K562 (cell line): Measurements from ENCODE around the gene ZBTB20. TPM values are rescaled to one million over a fixed set of nuclear protein-coding genes. Genes with fewer than 3 reads are reported as not detected.

Experiments
- ATAC-seq: fragments of 200-7000 bp; cut with Tn5 transposase; 3 replicates; pipeline ENCODE4 v1.9.1; 2020; ENCODE audit warnings: moderate library complexity
- BruUV-seq: library from RNA; stranded (reverse); fragments of 400-500 nt; replicated peaks from 2 replicates; lab custom pipeline; 2021; lab: Mats Ljungman, UMichigan
- CTCF ChIA-PET: fragments of 300-600 bp; formaldehyde crosslinking; extraction: SDS; loops from one replicate; lab custom pipeline; 2021; ENCODE audit warnings: low intra/inter-chr PET ratio; lab: Yijun Ruan, JAX
- POLR2A ChIA-PET: fragments of 300-600, 350-650 bp; sonication (Branson Sonifier 250); formaldehyde crosslinking; extraction: SDS; loops from one replicate; lab custom pipeline; 2021; ENCODE audit warnings: antibody characterized with exemption, inconsistent platforms; lab: Yijun Ruan, JAX
- DNase-seq, 4 experiments: peaks; one replicate each; pipeline versions ENCODE4 v3.0.0 to v3.0.0-alpha.2; 2011 to 2018; ENCODE audit warnings: low spot score in 3 of 4, mixed read lengths in 3 of 4; ENCODE audit errors: extremely low read depth in 1 of 4
- FAIRE-seq: peaks from 2 replicates; lab custom pipeline; 2011; peaks lifted over from hg19 to GRCh38; lab: Jason Lieb, UNC
- H2AFZ ChIP-seq: 2 replicates; pipeline ENCODE4 v1.6.0; 2011; ENCODE audit warnings: low read depth, low read length, control low read depth, inconsistent platforms
- H3K27ac ChIP-seq: fragments of 200-600 bp; 3 replicates; pipeline ENCODE4 v1.8.0; 2011; ENCODE audit warnings: low read depth, mild to moderate bottlenecking, control low read depth, inconsistent platforms, low read length, moderate library complexity, mixed read lengths; ENCODE audit errors: extremely low read depth
- H3K27me3 ChIP-seq, 2 experiments: fragments of 300-600 bp in 1 of 2; 2 replicates in 1 of 2; 3 replicates in 1 of 2; pipeline versions ENCODE4 v1.6.0 to v1.8.0; 2011; ENCODE audit warnings: inconsistent platforms in 2 of 2, low read length in 2 of 2, mild to moderate bottlenecking in 1 of 2, mixed read lengths in 1 of 2, moderate library complexity in 1 of 2; ENCODE audit not compliant: control insufficient read depth in 2 of 2, insufficient read depth in 2 of 2
- H3K36me3 ChIP-seq: fragments of 300-600 bp; 3 replicates; pipeline ENCODE4 v1.8.0; 2011; ENCODE audit warnings: mild to moderate bottlenecking, low read length, inconsistent platforms; ENCODE audit not compliant: control insufficient read depth, insufficient read depth
- H3K4me1 ChIP-seq, 2 experiments: fragments of 200-600 bp in 1 of 2; replicated peaks in 1 of 2; 2 replicates in 1 of 2; 3 replicates in 1 of 2; pipeline versions ENCODE4 v1.5.1 to v1.8.0; 2011; ENCODE audit warnings: inconsistent platforms in 2 of 2, low read length in 2 of 2, mild to moderate bottlenecking in 1 of 2, mixed read lengths in 1 of 2, moderate library complexity in 1 of 2; ENCODE audit not compliant: control insufficient read depth in 2 of 2, insufficient read depth in 2 of 2
- H3K4me2 ChIP-seq: 2 replicates; pipeline ENCODE4 v1.6.1; 2011; ENCODE audit warnings: low read length, control low read depth, inconsistent platforms, mixed read lengths; ENCODE audit not compliant: insufficient read depth
- H3K4me3 ChIP-seq: fragments of 200-600 bp; sonication (generic), shearing (Covaris generic); 2 replicates; pipeline ENCODE4 v1.5.1; 2016; ENCODE audit warnings: control low read depth, inconsistent platforms
- H3K79me2 ChIP-seq: fragments of 200-600 bp; 3 replicates; pipeline ENCODE4 v1.8.0; 2011; ENCODE audit warnings: low read length, inconsistent platforms; ENCODE audit not compliant: control insufficient read depth, insufficient read depth
- H3K9ac ChIP-seq, 2 experiments: 2 replicates each; pipeline versions ENCODE4 v1.6.0 to v1.6.1; 2011; ENCODE audit warnings: low read depth in 2 of 2, low read length in 2 of 2, control low read depth in 1 of 2, inconsistent platforms in 1 of 2, mild to moderate bottlenecking in 1 of 2, mixed read lengths in 1 of 2; ENCODE audit not compliant: insufficient read depth in 1 of 2
- H3K9me1 ChIP-seq: one replicate; pipeline ENCODE4 v1.6.0; 2011; ENCODE audit warnings: inconsistent platforms, mild to moderate bottlenecking, low read length, moderate library complexity; ENCODE audit not compliant: control insufficient read depth, insufficient read depth
- H3K9me3 ChIP-seq: replicated peaks from 2 replicates; pipeline ENCODE4 v1.5.1; 2011; ENCODE audit warnings: low read depth, low read length, inconsistent platforms; ENCODE audit not compliant: control insufficient read depth, insufficient read depth
- H4K20me1 ChIP-seq: replicated peaks from 2 replicates; pipeline ENCODE4 v1.6.1; 2011; ENCODE audit warnings: low read length, inconsistent platforms, mixed read lengths; ENCODE audit not compliant: control insufficient read depth, insufficient read depth
- CEBPB ChIP-seq: fragments of 450-650 bp; IDR thresholded peaks from 2 replicates; pipeline ENCODE4 v1.6.1; 2016; ENCODE audit warnings: missing genetic modification characterization, missing compliant biosample characterization
- CEBPG ChIP-seq, 3 experiments: fragments of 200-800 bp in 1 of 3; sonication (Bioruptor generic) in 1 of 3; sonication (generic) in 1 of 3; formaldehyde crosslinking in 1 of 3; IDR thresholded peaks in 2 of 3; conservative IDR thresholded peaks in 1 of 3; 2 replicates each; pipeline versions ENCODE4 v1.6.1 to v1.8.0; 2016 to 2022; ENCODE audit warnings: missing compliant biosample characterization in 2 of 3, missing genetic modification characterization in 2 of 3, mild to moderate bottlenecking in 1 of 3, missing genetic modification reagents in 1 of 3
- JUN ChIP-seq, 2 experiments: sonication (generic) in 1 of 2; formaldehyde crosslinking in 1 of 2; IDR thresholded peaks; 2 replicates each; pipeline versions ENCODE4 v1.6.1 to v1.8.0; 2012 to 2022; ENCODE audit warnings: borderline replicate concordance in 2 of 2, mild to moderate bottlenecking in 2 of 2, improper control_type of control experiment in 1 of 2, low read depth in 1 of 2, low read length in 1 of 2, missing genetic modification reagents in 1 of 2
- ZNF253 ChIP-seq: fragments of 250-450 bp; sonication (Bioruptor Pico); conservative IDR thresholded peaks from 2 replicates; pipeline ENCODE4 v1.6.1; 2021; ENCODE audit warnings: mild to moderate bottlenecking
- WGBS: fragments of 100-300 bp; shearing (Covaris generic); methylation state at CpG from one replicate; pipeline ENCODE4 v1.1.6; 2016; ENCODE audit warnings: low coverage, mixed read lengths; ENCODE audit not compliant: insufficient coverage; ENCODE audit errors: missing lambda C conversion rate; 5-methylcytosine and 5-hydroxymethylcytosine counted together
- in situ Hi-C: fragments of 300-500 bp; cut with MboI; formaldehyde crosslinking; loops from 4 replicates; pipeline ENCODE4 v1.15.0; 2018; ENCODE audit warnings: inconsistent platforms, mixed read lengths
- intact Hi-C: fragments of 100-400 bp; cut with micrococcal nuclease; formaldehyde crosslinking; loops from 2 replicates; pipeline ENCODE4 v1.14.2; 2022
- polyA plus RNA-seq, 8 experiments: library from polyadenylated mRNA; depleted of rRNA in 4 of 8; stranded (reverse) in 5 of 8; unstranded in 3 of 8; fragments of >200 nt; fragmentation: Nextera tagmentation in 2 of 8; fragmentation: Illumina TruSeq in 1 of 8; extraction: Ambion mirVana in 2 of 8; extraction: Trizol in 1 of 8; gene quantifications; 2 replicates each; pipeline versions ENCODE4 v1.2.1 to v1.2.3, GENCODE V29; 2011 to 2014; ENCODE audit warnings: inconsistent platforms in 1 of 8, missing spikeins in 1 of 8
- total RNA-seq, 7 experiments: library from RNA; depleted of rRNA in 6 of 7; stranded (reverse); fragments of >200 nt in 6 of 7; fragmentation: Illumina TruSeq in 2 of 7; extraction: Trizol in 2 of 7; gene quantifications; 2 replicates each; pipeline versions ENCODE4 v1.2.1 to v1.2.3, GENCODE V29; 2011 to 2021; ENCODE audit warnings: low replicate concordance in 1 of 7
- TF ChIP-seq, protein P1 (sequence below), 3 experiments: IDR thresholded peaks in 2 of 3; conservative IDR thresholded peaks in 1 of 3; 2 replicates each; pipeline ENCODE4 v1.5.1; 2011 to 2012; ENCODE audit warnings: low read length in 3 of 3, mild to moderate bottlenecking in 3 of 3, control low read depth in 2 of 3, improper control_type of control experiment in 1 of 3, inconsistent platforms in 1 of 3, low read depth in 1 of 3, mixed read lengths in 1 of 3, moderate library complexity in 1 of 3; ENCODE audit not compliant: insufficient read depth in 2 of 3

Gene ZBTB20
- total and polyA plus RNA-seq, 9 of the 15 experiments (the other 6 are each of a cell fraction or from before 2014, with no cell fraction given), result 0.17 to 1.7 (median 0.45) TPM

DNA sequence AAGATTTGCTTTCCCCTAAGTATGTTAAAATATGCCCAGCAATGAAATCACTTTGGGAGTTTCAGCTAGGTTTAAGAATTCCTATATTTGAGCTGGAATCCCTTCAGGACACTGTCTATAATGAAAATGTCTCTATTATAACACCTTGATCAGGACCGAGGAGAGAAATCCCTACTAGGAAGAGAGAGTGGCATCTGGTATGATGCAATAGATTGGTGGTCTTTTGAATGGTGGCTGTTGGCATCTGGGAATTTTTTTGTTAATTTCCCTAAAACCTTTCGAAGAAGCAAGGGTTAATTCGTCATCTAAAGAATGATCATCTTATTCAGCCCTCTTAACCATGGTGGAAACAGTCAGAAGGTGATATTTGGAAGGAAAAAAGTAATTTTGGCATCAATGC lies 810.2 kb downstream of the ZBTB20 start:
- ChIA-PET CTCF (no interaction called here), POLR2A (no interaction called here)
- H3K27me3 ChIP-seq, result no peaks in the 10 kb centered on the region
- TF ChIP-seq CEBPB (tag), result 0 out of 2 replicates have a peak, but pooled peaks have one; percentile 8
- no peak for TF ChIP-seq ZNF253
- TF ChIP-seq CEBPG (CRISPR knock-in tag; IDR thresholded peaks at IDR 0.05), result no peak
- TF ChIP-seq CEBPG (tag; conservative IDR thresholded peaks at IDR 0.05 in 1 of 2, IDR thresholded peaks at IDR 0.05 in 1 of 2), result peak in 1 of 2 experiments; percentile 66; a peak in 2 of 4 replicates
- WGBS, result 0% methylated on average over 3 of the region's 3 CpGs
- BruUV-seq, result no TSS peak
- H3K9me1 ChIP-seq, result no peaks in the 10 kb centered on the region
- intact Hi-C loops (no loop called here), in situ Hi-C loops (no loop called here)
- H3K4me2 ChIP-seq, result no peak overlapping the region
- H3K36me3 ChIP-seq, result no peaks in the 10 kb centered on the region
- H3K4me1 ChIP-seq, result no peaks in the 10 kb centered on the region
- ATAC-seq (no peak), DNase-seq (no peak), FAIRE-seq (no peak)
- H3K9me3 ChIP-seq, result no peaks in the 10 kb centered on the region
- no peak overlapping the region for H3K4me3 ChIP-seq
- H3K9ac ChIP-seq, result no peak overlapping the region
- H3K27ac ChIP-seq, result no peak overlapping the region
- H2AFZ ChIP-seq, result no peak overlapping the region
- H4K20me1 ChIP-seq, result no peaks in the 10 kb centered on the region
- H3K79me2 ChIP-seq, result no peaks in the 10 kb centered on the region

DNA sequence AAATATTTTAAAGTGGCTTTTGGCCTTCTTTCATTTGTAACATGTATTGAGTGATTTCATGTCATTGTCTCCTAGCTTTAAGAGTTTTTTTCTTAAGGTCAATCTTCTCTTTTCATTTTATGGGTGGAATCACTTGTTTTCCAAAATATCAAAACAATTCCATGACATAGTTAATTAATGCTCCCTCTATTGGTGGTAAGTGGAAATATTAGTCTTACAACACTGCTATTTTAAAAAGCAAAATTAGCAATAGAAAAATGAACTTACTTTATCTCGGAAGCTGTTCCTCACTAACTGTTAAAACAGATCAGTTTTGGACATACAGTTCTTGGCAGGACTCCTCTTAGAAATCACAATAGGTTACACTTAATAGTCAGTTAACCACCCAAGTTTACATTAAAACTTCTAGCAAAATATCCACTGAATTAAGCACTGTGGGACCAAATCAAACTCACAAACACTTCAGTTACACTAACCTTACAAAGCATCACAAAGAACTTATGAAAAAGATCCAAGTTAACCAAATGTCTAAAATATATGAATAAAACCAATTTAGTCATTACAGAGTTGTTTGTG lies 810.9 kb downstream of the ZBTB20 start:
- Histone ChIP-seq H3K9me3 (no peaks in the 10 kb centered on the region), H3K9me1 (no peaks in the 10 kb centered on the region)
- no TSS peak for BruUV-seq
- TF ChIP-seq, protein P1, sequence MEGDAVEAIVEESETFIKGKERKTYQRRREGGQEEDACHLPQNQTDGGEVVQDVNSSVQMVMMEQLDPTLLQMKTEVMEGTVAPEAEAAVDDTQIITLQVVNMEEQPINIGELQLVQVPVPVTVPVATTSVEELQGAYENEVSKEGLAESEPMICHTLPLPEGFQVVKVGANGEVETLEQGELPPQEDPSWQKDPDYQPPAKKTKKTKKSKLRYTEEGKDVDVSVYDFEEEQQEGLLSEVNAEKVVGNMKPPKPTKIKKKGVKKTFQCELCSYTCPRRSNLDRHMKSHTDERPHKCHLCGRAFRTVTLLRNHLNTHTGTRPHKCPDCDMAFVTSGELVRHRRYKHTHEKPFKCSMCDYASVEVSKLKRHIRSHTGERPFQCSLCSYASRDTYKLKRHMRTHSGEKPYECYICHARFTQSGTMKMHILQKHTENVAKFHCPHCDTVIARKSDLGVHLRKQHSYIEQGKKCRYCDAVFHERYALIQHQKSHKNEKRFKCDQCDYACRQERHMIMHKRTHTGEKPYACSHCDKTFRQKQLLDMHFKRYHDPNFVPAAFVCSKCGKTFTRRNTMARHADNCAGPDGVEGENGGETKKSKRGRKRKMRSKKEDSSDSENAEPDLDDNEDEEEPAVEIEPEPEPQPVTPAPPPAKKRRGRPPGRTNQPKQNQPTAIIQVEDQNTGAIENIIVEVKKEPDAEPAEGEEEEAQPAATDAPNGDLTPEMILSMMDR (IDR thresholded peaks at IDR 0.05 in 2 of 3, conservative IDR thresholded peaks at IDR 0.05 in 1 of 3; ENCODE audit: insufficient read depth in 2 of 3, low read depth in 1 of 3, low read length in 3 of 3), result peak in 1 of 3 experiments; percentile 35; a peak in 1 of 6 replicates
- TF ChIP-seq JUN (IDR thresholded peaks at IDR 0.05; ENCODE audit: borderline replicate concordance, low read depth, low read length), result no peak
- no peak for TF ChIP-seq JUN (CRISPR knock-in tag; IDR thresholded peaks at IDR 0.05; ENCODE audit: borderline replicate concordance)
- TF ChIP-seq, all 486 proteins: peak for 1
- in situ Hi-C loops, result no loop called here
- Histone ChIP-seq H3K4me1 (no peaks in the 10 kb centered on the region), H3K9ac (no peak overlapping the region), H3K79me2 (no peaks in the 10 kb centered on the region), H4K20me1 (no peaks in the 10 kb centered on the region), H2AFZ (no peak overlapping the region), H3K4me3 (no peak overlapping the region), H3K36me3 (no peaks in the 10 kb centered on the region), H3K4me2 (no peak overlapping the region), H3K27ac (no peak overlapping the region), H3K27me3 (no peaks in the 10 kb centered on the region)
- ChIA-PET POLR2A (no interaction called here), CTCF (interaction anchor here (0.8 kb wide), 1 partner anchor 609 kb away, joined by 3 read pairs; no protein-coding TSS in a partner anchor)
- DNase-seq (no peak), FAIRE-seq (no peak), ATAC-seq (no peak)
- WGBS, result 0% methylated on average over 1 of the region's 1 CpG
- intact Hi-C loops, result no loop called here
